Endothelial cell of umbilical vein (primary cell): Measurements from ENCODE around the gene MBTD1. TPM values are rescaled to one million over a fixed set of nuclear protein-coding genes. Genes with fewer than 3 reads are reported as not detected.
A peak's percentile ranks its signal among the peaks of the same experiment; 100 is the strongest.

Experiments used
- BruUV-seq: library from RNA; stranded (reverse); fragments of 400-500 nt; replicated peaks from 2 replicates; lab custom pipeline; 2021; lab: Mats Ljungman, UMichigan
- CTCF ChIA-PET: fragments of 300-600, 350-600 bp; sonication (Branson Sonifier 250); formaldehyde crosslinking; loops from one replicate; lab custom pipeline; 2021; ENCODE audit warnings: antibody characterized with exemption, inconsistent platforms; lab: Charles Lee
- POLR2A ChIA-PET: fragments of 300-600, 350-600 bp; sonication (Branson Sonifier 250); formaldehyde crosslinking; loops from one replicate; lab custom pipeline; 2021; ENCODE audit warnings: antibody characterized with exemption, inconsistent platforms; lab: Charles Lee
- DNase-seq: peaks from one replicate; pipeline ENCODE4 v3.0.0-alpha.2; 2011; ENCODE audit warnings: low read depth, low spot score
- FAIRE-seq: peaks from 2 replicates; lab custom pipeline; 2011; peaks lifted over from hg19 to GRCh38; lab: Jason Lieb, UNC
- H2AFZ ChIP-seq: 2 replicates; pipeline ENCODE4 v1.6.0; 2012; ENCODE audit warnings: low read depth, low read length, control low read depth, inconsistent platforms
- H3K27ac ChIP-seq: 2 replicates; pipeline ENCODE4 v1.5.1; 2011; ENCODE audit warnings: low read depth, mild to moderate bottlenecking, control low read depth, low read length, moderate library complexity; ENCODE audit not compliant: insufficient read depth
- H3K27me3 ChIP-seq, 2 experiments: 2 replicates each; pipeline versions ENCODE4 v1.6.0 to v1.6.1; 2011; ENCODE audit warnings: low read length in 2 of 2, mixed read lengths in 1 of 2; ENCODE audit not compliant: control insufficient read depth in 2 of 2, insufficient read depth in 2 of 2
- H3K36me3 ChIP-seq, 2 experiments: 2 replicates in 1 of 2; 3 replicates in 1 of 2; pipeline ENCODE4 v1.5.1; 2011; ENCODE audit warnings: low read length in 2 of 2, mild to moderate bottlenecking in 1 of 2, moderate library complexity in 1 of 2; ENCODE audit not compliant: control insufficient read depth in 2 of 2, insufficient read depth in 2 of 2; ENCODE audit errors: extremely low read depth in 1 of 2
- H3K4me1 ChIP-seq: 3 replicates; pipeline ENCODE4 v1.5.1; 2011; ENCODE audit warnings: mild to moderate bottlenecking, low read length; ENCODE audit not compliant: control insufficient read depth, insufficient read depth; ENCODE audit errors: extremely low read depth
- H3K4me2 ChIP-seq: 2 replicates; pipeline ENCODE4 v1.6.1; 2011; ENCODE audit warnings: low read length, control low read depth, mixed read lengths; ENCODE audit not compliant: insufficient read depth
- H3K4me3 ChIP-seq, 3 experiments: fragments of 200-600 bp in 1 of 3; sonication (generic), shearing (Covaris generic) in 1 of 3; replicated peaks in 1 of 3; 2 replicates each; pipeline ENCODE4 v1.5.1; 2011 to 2016; ENCODE audit warnings: control low read depth in 3 of 3, low read length in 3 of 3, mild to moderate bottlenecking in 2 of 3, inconsistent platforms in 1 of 3, low read depth in 1 of 3, moderate library complexity in 1 of 3; ENCODE audit not compliant: insufficient read depth in 1 of 3
- H3K79me2 ChIP-seq: 2 replicates; pipeline ENCODE4 v1.6.0; 2012; ENCODE audit warnings: low read length, inconsistent platforms; ENCODE audit not compliant: control insufficient read depth, insufficient read depth
- H3K9ac ChIP-seq: replicated peaks from 2 replicates; pipeline ENCODE3; 2011; ENCODE audit warnings: low read length, control low read depth; ENCODE audit not compliant: insufficient read depth; ENCODE audit errors: extremely low read depth
- H3K9me1 ChIP-seq: replicated peaks from 3 replicates; pipeline ENCODE4 v1.6.0; 2011; ENCODE audit warnings: mild to moderate bottlenecking, low read length; ENCODE audit not compliant: control insufficient read depth, insufficient read depth; ENCODE audit errors: extremely low read depth
- H3K9me3 ChIP-seq: replicated peaks from 2 replicates; pipeline ENCODE4 v1.5.1; 2012; ENCODE audit warnings: low read length, inconsistent platforms; ENCODE audit not compliant: control insufficient read depth, insufficient read depth
- H4K20me1 ChIP-seq: replicated peaks from 2 replicates; pipeline ENCODE3; 2011; ENCODE audit warnings: mild to moderate bottlenecking, low read length; ENCODE audit not compliant: control insufficient read depth, insufficient read depth; ENCODE audit errors: extremely low read depth
- CTCF ChIP-seq, 2 donors: IDR thresholded peaks; 1 replicate in 1 of 2; 2 replicates in 1 of 2; pipeline ENCODE4 v1.5.1; 2011; ENCODE audit warnings: low read length in 2 of 2, mild to moderate bottlenecking in 2 of 2, moderate library complexity in 2 of 2, control low read depth in 1 of 2, inconsistent platforms in 1 of 2, low read depth in 1 of 2; ENCODE audit not compliant: insufficient read depth in 1 of 2; ENCODE audit errors: extremely low read depth in 1 of 2
- MAX ChIP-seq: IDR thresholded peaks from 2 replicates; pipeline ENCODE4 v1.6.1; 2011; ENCODE audit not compliant: insufficient read depth, insufficient read length
- dilution Hi-C: fragments of 300-500 bp; cut with MboI; formaldehyde crosslinking; loops from one replicate; pipeline ENCODE4 v1.15.0; 2019; ENCODE audit warnings: low sequenced_read_pairs; ENCODE audit not compliant: extremely low pct_ligation_motif_present
- intact Hi-C: fragments of 100-400 bp; cut with micrococcal nuclease; formaldehyde crosslinking; loops from one replicate; pipeline ENCODE4 v1.10.0; 2022
- polyA plus RNA-seq, 4 experiments: library from polyadenylated mRNA; depleted of rRNA in 3 of 4; stranded (reverse) in 3 of 4; unstranded in 1 of 4; fragments of >200 nt; gene quantifications; 2 replicates each; pipeline versions ENCODE4 v1.2.1 to v1.2.3, GENCODE V29; 2011 to 2012; ENCODE audit warnings: missing spikeins in 1 of 4
- total RNA-seq: library from RNA; stranded (reverse); gene quantifications from 2 replicates; pipeline ENCODE4 v1.2.3, GENCODE V29; 2021

The MBTD1 gene
- total and polyA plus RNA-seq, 2 donors (not counting 3 experiments of a cell fraction or from before 2014, with no cell fraction given): 4.8 to 14.0 TPM

DNA sequence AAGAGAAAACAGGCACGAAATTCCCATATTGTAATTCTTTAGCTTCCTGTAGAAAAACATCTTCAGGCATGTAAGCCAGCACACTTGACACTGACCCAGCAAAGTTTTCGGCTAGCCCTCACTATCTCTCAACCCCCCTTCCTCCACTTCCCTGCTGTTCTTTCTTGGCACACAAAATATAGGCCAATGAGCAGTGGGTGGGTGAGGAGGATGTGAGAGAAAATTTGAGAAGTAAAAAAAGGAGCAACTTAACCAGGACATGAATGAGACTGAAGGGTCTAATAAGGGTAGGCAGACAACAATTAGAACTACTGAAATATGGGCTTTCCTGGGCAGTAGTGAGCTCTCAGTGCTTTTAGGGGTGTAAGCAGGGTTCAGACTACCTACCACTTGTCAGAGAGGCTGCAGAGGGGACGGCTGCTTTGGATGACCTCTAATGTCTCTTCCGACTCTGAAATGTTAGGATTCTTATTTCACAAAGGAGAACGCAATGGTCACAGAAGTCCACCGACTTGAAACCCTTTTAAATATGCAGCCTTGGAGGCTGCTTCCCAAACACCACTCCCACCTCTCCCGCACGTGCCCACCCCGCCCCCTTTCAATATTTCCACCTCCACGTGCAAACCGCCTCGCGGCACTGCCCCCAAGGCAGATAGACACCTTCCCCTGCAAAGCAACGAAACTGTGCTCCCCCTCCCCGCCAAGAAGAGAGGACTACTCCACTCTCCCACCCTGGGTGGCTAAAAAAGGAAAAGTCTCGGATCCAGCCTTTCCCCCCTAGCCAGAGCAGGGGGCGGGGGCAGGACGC is 889 bp downstream of the MBTD1 start:
- FAIRE-seq (no peak), DNase-seq (peak; percentile 34)
- Histone ChIP-seq H3K9me3 (no peaks in the 10 kb centered on the region), H3K9ac (peak overlapping the region; percentile 100), H3K4me2 (peak overlapping the region; percentile 88), H3K79me2 (peaks cover 72% of the 10 kb centered on the region), H3K4me1 (peaks cover 19% of the 10 kb centered on the region), H4K20me1 (no peaks in the 10 kb centered on the region), H3K9me1 (no peaks in the 10 kb centered on the region), H3K36me3 (no peaks in the 10 kb centered on the region), H2AFZ (no peak overlapping the region), H3K4me3 (peak overlapping the region; percentile 70 to 99 (median 88)), H3K27ac (peak overlapping the region; percentile 99), H3K27me3 (no peaks in the 10 kb centered on the region)
- ChIA-PET POLR2A (no interaction called here), CTCF (no interaction called here)
- dilution Hi-C loops: no loop called here
- TF ChIP-seq CTCF (IDR thresholded peaks at IDR 0.05; ENCODE audit: extremely low read depth in 1 of 2, insufficient read depth in 1 of 2, low read depth in 1 of 2, low read length in 2 of 2): no peak
- peak; percentile 54 for TF ChIP-seq MAX
- no TSS peak for BruUV-seq
- intact Hi-C loops: no loop called here
